ENCODE results near the gene NLRC5.
"Not testable (repeated sequence)": the region's sequence is repeated elsewhere in the genome, so short reads cannot be mapped to it uniquely, and the experiment has no call there.

NLRC5 gene

DNA sequence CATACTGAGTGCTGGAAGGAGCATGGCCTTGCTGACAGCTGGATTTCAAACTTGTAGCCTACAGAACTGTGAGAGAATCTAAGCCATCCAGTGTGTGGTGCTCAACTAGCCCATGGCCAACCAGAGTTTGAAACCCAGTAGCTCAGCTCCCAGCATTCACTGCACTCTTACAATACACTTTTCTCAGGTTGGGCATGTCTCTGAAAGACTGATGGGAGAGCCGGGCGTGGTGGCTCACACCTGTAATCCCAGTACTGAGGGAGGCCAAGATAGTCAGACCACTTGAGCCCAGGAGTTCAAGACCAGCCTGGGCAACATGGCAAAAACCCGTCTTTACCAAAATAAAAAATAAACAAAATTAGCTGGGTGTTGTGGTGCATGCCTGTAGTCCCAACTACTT lies 106.8 kb downstream of the NLRC5 start:
- H3K27me3 ChIP-seq (ENCODE audit: insufficient read depth, low read depth, severe bottlenecking) = no peaks in the 10 kb centered on the region
- DNase-seq = no peak
- no peak overlapping the region for H3K27ac ChIP-seq
- no peaks in the 10 kb centered on the region for H3K9me3 ChIP-seq (ENCODE audit: severe bottlenecking)
- TF ChIP-seq, protein P1, sequence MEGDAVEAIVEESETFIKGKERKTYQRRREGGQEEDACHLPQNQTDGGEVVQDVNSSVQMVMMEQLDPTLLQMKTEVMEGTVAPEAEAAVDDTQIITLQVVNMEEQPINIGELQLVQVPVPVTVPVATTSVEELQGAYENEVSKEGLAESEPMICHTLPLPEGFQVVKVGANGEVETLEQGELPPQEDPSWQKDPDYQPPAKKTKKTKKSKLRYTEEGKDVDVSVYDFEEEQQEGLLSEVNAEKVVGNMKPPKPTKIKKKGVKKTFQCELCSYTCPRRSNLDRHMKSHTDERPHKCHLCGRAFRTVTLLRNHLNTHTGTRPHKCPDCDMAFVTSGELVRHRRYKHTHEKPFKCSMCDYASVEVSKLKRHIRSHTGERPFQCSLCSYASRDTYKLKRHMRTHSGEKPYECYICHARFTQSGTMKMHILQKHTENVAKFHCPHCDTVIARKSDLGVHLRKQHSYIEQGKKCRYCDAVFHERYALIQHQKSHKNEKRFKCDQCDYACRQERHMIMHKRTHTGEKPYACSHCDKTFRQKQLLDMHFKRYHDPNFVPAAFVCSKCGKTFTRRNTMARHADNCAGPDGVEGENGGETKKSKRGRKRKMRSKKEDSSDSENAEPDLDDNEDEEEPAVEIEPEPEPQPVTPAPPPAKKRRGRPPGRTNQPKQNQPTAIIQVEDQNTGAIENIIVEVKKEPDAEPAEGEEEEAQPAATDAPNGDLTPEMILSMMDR (IDR thresholded peaks at IDR 0.05; ENCODE audit: low read depth, low read length) = no peak
- H3K4me3 ChIP-seq (ENCODE audit: low read depth, low read length) = no peak overlapping the region
- no peaks in the 10 kb centered on the region for H3K36me3 ChIP-seq

DNA sequence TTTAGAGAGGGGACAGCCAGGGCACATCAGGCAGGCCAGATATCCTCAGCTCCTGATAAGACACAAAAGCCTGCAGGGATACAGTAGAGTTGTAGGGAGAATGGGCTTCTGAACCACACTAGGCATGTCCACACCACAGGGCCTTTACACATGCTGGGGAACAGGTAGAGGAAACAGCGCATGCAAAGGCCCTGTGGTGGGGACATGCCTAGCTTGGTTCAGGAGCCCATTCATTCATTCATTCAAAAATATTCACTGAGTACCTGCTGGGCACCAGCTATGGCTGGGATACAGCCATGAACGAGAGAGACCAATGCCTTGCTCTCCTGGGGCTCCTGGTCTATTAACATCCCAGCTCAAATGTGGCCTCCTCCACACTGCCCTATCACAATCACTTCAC lies 107.4 kb downstream of the NLRC5 start:
- Histone ChIP-seq H3K9me3 (ENCODE audit: severe bottlenecking) (no peaks in the 10 kb centered on the region), H3K27me3 (ENCODE audit: insufficient read depth, low read depth, severe bottlenecking) (no peaks in the 10 kb centered on the region), H3K27ac (no peak overlapping the region), H3K36me3 (no peaks in the 10 kb centered on the region), H3K4me3 (ENCODE audit: low read depth, low read length) (no peak overlapping the region)
- TF ChIP-seq, protein P1 (IDR thresholded peaks at IDR 0.05; ENCODE audit: low read depth, low read length) = no peak
- no peak for DNase-seq

DNA sequence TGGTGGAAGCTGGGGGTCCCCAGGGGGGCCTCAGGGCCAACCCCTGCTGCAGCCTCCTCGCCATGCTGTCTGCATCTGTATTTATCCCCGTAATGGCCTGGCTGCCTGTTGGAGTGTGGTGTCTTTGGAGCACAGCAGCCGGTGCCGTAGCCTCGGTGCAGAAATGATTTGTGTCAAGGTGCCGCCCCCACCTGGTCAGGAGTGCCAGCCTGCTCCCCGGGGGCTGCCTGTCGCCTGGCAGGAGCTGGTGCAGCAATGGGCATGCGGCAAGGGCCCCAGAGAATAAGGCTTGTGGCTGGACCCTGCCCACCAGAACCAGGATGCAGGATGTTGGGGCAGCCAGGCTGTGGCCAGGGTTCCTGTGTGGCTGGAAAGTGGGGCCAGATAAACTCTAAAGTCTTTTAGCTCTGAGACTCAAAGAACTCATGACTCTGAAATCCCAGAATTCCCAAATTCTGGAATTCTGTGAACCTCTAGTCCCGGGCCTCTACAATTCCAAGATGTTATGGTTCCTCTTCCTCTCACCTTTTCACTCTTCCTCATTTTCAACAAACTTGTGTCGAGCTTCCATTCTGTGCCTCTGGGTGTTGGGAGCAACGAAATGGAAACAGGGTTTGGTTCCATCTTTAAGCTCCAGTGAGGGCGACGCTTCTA lies 109.0 kb downstream of the NLRC5 start:
- DNase-seq = no peak
- Histone ChIP-seq H3K27me3 (ENCODE audit: insufficient read depth, low read depth, severe bottlenecking) (no peaks in the 10 kb centered on the region), H3K27ac (no peak overlapping the region), H3K36me3 (no peaks in the 10 kb centered on the region), H3K9me3 (ENCODE audit: severe bottlenecking) (no peaks in the 10 kb centered on the region), H3K4me3 (ENCODE audit: low read depth, low read length) (no peak overlapping the region)
- TF ChIP-seq, protein P1 (IDR thresholded peaks at IDR 0.05; ENCODE audit: low read depth, low read length) = no peak

DNA sequence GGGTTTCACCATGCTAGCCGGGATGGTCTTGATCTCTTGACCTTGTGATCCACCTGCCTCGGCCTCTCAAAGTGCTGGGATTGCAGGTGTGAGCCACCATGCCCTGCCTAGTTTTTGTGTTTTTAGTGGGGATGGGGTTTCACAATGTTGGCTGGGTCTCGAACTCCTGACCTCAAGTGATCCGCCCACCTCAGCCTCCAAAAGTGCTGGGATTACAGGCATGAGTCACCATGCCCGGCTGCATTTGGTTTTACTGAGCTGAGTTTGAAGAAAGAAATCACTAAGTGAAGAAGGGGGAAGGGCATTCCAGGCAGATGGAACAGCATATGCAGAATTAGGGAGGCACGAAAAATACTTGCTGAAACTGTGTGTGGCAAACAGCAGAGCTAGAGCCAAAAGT lies 110.6 kb downstream of the NLRC5 start:
- H3K9me3 ChIP-seq (ENCODE audit: severe bottlenecking); H3K27ac ChIP-seq; H3K27me3 ChIP-seq (ENCODE audit: insufficient read depth, low read depth, severe bottlenecking); H3K4me3 ChIP-seq (ENCODE audit: low read depth, low read length); H3K36me3 ChIP-seq; DNase-seq: not testable (repeated sequence)

DNA sequence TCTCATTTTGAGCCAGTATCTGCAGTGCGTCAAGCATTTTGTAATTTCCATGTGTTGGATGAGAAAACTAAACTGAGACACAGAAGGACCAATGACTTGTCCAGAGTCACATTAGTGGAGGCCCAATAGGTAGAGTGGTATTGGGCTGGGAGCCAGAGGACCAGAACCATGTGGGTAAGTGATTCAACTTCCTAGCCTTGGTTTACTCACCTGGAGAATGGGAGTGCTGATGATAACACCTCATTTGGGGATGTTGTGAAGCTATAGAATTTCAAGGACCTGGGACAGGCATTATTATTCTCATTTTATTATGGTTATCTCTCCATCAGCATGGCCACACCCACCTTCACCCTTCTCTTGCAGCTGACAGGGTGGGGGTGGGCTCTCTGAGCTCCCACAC lies 111.1 kb downstream of the NLRC5 start:
- no peaks in the 10 kb centered on the region for H3K9me3 ChIP-seq (ENCODE audit: severe bottlenecking)
- H3K4me3 ChIP-seq (ENCODE audit: low read depth, low read length) = no peak overlapping the region
- no peak for DNase-seq
- H3K27me3 ChIP-seq (ENCODE audit: insufficient read depth, low read depth, severe bottlenecking) = no peaks in the 10 kb centered on the region
- H3K36me3 ChIP-seq = no peaks in the 10 kb centered on the region
- no peak overlapping the region for H3K27ac ChIP-seq
- TF ChIP-seq, protein P1 (IDR thresholded peaks at IDR 0.05; ENCODE audit: low read depth, low read length) = no peak

DNA sequence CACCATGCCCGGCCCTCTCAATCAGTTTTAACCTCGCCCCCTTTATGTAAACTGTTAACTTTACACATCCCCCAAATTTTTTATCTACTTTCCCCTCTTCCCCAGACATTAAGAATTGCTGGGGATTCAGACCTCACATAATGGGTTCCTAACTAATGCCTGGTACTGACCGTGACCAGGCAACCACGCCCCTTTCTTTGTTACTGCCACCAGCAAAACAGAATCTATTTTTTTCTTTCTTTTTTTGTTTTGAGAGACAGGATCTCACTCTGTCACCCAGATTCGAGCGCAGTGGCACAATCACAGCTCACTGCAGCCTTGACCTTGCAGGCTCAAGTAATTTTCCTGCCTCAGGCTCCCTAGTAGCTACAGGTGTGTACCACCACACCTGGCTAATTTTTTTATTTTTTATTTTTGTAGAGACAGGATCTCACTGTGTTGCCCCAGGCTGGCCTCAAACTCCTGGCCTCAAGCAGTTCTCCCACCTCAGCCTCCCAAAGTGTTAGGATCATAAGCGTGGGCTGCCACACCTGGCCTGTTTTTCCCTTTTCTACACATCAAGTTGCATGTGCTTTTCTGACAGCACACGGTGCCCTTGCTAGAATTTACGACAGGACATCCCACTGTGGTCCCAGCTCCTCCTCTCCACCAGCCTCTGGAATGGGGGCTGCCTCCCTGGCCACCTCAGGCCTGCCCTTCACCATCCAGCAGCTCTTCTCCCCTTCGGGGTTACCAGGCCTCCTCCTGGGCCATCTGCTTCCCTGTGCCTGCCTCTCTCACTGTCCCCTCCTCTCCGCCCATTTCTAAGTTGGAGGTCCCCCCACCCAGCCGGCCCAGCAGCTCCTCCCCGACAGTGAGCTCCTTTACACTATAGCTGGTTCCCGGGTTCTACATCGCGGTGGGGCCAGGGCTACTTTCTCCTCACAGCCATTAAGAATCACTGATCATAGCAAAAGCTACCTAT lies 113.8 kb downstream of the NLRC5 start:
- Histone ChIP-seq H3K27me3 (ENCODE audit: insufficient read depth, low read depth, severe bottlenecking) (no peaks in the 10 kb centered on the region), H3K27ac (no peak overlapping the region), H3K4me3 (ENCODE audit: low read depth, low read length) (no peak overlapping the region), H3K36me3 (no peaks in the 10 kb centered on the region), H3K9me3 (ENCODE audit: severe bottlenecking) (no peaks in the 10 kb centered on the region)
- no peak for DNase-seq
- TF ChIP-seq, protein P1 (IDR thresholded peaks at IDR 0.05; ENCODE audit: low read depth, low read length) = no peak

Measured in WERI-Rb-1 (cell line).